IPS-15b (cell line): ENCODE data around the gene ECI1.

Source experiments
- H3K27me3 ChIP-seq: one replicate; pipeline ENCODE4 v1.6.1; 2013; ENCODE audit warnings: low read length; ENCODE audit not compliant: control insufficient read depth, insufficient read depth
- H3K36me3 ChIP-seq: one replicate; pipeline ENCODE4 v1.6.1; 2013; ENCODE audit warnings: low read length; ENCODE audit not compliant: control insufficient read depth, insufficient read depth
- H3K4me1 ChIP-seq: one replicate; pipeline ENCODE4 v1.6.1; 2013; ENCODE audit warnings: mild to moderate bottlenecking, low read length; ENCODE audit not compliant: control insufficient read depth, insufficient read depth
- H3K4me3 ChIP-seq: one replicate; pipeline ENCODE4 v1.5.1; 2013; ENCODE audit warnings: low read depth, low read length
- H3K9ac ChIP-seq: one replicate; pipeline ENCODE4 v1.6.1; 2013; ENCODE audit warnings: low read depth, mild to moderate bottlenecking, low read length
- H3K9me3 ChIP-seq: one replicate; pipeline ENCODE4 v1.6.1; 2013; ENCODE audit warnings: mild to moderate bottlenecking, low read length; ENCODE audit not compliant: control insufficient read depth, insufficient read depth

ECI1 gene

DNA sequence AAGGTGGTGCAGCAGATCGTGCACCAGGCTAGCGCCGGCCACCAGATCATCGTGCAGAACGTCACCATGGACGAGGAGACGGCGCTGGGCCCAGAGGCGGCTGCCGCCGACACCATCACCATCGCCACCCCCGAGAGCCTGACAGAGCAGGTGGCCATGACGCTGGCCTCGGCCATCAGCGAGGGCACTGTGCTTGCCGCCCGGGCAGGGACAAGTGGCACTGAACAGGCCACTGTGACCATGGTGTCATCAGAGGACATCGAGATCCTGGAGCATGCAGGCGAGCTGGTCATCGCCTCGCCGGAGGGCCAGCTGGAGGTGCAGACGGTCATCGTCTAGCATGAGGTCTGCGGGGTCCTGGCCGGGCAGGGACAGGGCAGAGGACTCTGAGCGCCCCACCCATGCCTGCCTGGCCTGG is 16.1 kb downstream of the ECI1 start:
- Histone ChIP-seq H3K27me3 (peaks cover 3% of the 10 kb centered on the region), H3K9me3 (no peaks in the 10 kb centered on the region), H3K4me3 (no peak overlapping the region), H3K4me1 (no peaks in the 10 kb centered on the region), H3K9ac (no peak overlapping the region), H3K36me3 (peaks cover 45% of the 10 kb centered on the region)

DNA sequence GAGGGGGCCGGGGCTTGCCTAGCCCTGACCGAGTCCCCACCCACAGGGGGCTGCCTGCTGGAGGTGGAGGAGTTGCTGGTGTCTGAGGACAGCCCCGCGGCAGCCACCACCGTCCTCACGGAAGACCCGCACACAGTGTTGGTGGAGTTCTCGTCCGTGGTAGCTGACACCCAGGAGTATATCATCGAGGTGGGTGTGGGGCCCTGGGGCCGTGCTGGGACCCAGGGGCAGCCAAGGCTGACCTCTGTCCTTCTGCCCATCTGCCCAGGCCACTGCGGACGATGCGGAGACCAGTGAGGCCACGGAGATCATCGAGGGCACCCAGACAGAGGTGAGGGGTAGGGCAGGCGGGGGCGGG is 16.6 kb downstream of the ECI1 start:
- no peak overlapping the region for H3K9ac ChIP-seq
- no peaks in the 10 kb centered on the region for H3K4me1 ChIP-seq
- peaks cover 48% of the 10 kb centered on the region for H3K36me3 ChIP-seq
- H3K27me3 ChIP-seq = peaks cover 3% of the 10 kb centered on the region
- no peaks in the 10 kb centered on the region for H3K9me3 ChIP-seq
- no peak overlapping the region for H3K4me3 ChIP-seq

DNA sequence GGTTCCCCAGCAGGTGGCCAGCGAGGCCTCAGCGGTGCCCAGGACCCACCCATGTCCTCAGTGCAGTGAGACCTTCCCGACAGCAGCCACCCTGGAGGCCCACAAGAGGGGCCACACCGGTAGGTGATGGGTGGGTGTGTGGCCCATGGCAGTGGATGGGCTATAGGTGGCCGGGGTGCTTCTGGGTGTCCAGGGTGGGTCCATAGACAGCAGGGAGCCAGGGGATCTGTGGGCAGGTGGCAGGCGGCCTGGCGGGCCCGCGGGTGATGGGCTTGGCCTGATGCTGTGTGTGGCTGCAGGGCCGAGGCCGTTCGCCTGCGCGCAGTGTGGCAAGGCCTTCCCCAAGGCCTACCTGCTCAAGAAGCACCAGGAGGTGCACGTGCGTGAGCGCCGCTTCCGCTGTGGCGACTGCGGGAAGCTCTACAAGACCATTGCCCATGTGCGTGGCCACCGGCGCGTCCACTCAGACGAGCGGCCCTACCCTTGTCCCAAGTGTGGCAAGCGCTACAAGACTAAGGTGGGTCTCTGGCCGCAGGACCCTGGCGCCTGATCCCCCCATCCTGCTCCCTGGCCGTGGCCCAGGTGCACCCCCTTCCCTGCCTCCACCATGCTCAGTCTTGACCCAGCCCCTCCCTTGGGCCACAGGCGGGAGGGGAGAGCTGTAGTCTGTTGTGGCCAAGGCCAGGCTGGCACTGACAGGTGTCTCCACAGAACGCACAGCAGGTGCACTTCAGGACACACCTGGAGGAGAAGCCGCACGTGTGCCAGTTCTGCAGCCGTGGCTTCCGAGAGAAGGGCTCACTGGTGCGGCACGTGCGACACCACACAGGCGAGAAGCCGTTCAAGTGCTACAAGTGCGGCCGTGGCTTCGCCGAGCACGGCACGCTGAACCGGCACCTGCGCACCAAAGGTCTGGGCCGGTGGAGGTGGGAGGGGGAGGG is 17.2 kb downstream of the ECI1 start:
- Histone ChIP-seq H3K4me1 (no peaks in the 10 kb centered on the region), H3K36me3 (peaks cover 55% of the 10 kb centered on the region), H3K4me3 (no peak overlapping the region), H3K9me3 (no peaks in the 10 kb centered on the region), H3K9ac (no peak overlapping the region), H3K27me3 (peaks cover 3% of the 10 kb centered on the region)

DNA sequence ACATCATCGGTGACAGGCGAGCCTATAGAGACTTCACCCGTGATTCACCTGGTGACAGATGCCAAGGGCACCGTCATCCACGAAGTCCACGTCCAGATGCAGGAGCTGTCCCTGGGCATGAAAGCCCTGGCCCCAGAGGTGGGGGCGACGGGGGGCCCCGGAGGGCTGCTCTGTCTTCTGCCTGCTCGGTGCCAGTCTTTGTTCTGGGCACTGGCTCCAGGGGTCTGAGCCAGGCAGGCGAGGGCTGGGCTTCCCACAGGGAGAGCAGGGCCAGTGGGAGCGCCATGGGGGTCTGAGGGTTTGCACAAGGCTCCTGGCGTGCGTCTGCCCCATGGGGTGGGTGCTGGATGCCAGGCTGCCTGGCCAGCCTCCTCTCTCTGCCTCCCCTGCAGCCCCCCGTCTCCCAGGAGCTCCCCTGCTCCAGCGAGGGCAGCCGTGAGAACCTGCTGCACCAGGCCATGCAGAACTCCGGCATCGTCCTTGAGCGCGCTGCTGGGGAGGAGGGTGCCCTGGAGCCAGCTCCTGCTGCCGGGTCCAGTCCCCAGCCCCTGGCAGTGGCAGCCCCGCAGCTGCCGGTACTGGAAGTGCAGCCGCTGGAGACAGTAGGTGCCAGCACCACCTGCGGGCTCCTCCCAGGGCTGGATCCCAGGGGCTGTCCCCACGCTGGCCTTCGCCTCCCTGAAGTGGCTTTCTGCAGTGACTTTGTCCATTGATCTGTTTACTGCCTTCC is 18.2 kb downstream of the ECI1 start:
- peaks cover 64% of the 10 kb centered on the region for H3K36me3 ChIP-seq
- peaks cover 3% of the 10 kb centered on the region for H3K27me3 ChIP-seq
- H3K9me3 ChIP-seq = no peaks in the 10 kb centered on the region
- H3K9ac ChIP-seq = no peak overlapping the region
- no peaks in the 10 kb centered on the region for H3K4me1 ChIP-seq
- no peak overlapping the region for H3K4me3 ChIP-seq

DNA sequence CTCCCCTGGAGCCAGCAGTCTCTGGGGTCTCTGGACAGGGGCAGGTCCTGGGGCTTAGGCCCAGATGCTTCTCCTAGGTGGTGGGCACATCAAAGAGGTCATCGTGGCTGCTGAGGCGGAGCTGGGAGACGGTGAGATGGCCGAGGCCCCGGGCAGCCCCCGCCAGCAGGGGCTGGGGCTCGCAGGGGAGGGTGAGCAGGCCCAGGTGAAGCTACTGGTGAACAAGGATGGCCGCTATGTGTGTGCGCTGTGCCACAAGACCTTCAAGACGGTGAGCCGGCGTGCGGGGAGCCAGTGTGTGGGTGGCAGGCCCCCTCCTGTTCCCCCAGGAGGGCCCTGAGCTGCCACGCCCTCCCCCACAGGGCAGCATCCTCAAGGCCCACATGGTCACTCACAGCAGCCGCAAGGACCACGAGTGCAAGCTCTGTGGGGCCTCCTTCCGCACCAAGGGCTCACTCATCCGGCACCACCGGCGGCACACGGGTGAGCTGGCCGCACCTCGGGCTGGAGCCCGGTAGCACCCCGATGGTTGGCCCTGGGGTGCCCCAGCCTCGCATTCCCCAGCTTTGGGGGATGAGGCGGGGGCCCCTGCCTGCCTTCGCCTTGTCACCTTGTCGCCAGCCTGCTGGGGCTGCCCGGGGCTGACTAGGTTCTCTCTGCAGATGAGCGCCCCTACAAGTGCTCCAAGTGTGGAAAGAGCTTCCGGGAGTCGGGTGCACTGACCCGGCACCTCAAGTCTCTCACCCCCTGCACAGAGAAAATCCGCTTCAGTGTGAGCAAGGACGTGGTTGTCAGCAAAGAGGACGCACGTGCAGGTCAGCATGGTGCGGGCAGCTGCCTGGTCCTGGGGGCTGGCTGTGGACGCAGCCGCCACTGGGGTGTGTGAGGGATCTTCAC is 19.0 kb downstream of the ECI1 start:
- H3K9me3 ChIP-seq = no peaks in the 10 kb centered on the region
- no peaks in the 10 kb centered on the region for H3K4me1 ChIP-seq
- no peak overlapping the region for H3K9ac ChIP-seq
- no peaks in the 10 kb centered on the region for H3K27me3 ChIP-seq
- no peak overlapping the region for H3K4me3 ChIP-seq
- H3K36me3 ChIP-seq = peaks cover 66% of the 10 kb centered on the region

- no peaks in the 10 kb centered on the region for H3K9me3 ChIP-seq
- no peaks in the 10 kb centered on the region for H3K4me1 ChIP-seq
- H3K27me3 ChIP-seq = no peaks in the 10 kb centered on the region
- H3K36me3 ChIP-seq = peaks cover 66% of the 10 kb centered on the region
- no peak overlapping the region for H3K9ac ChIP-seq
- H3K4me3 ChIP-seq = no peak overlapping the region
Observed at GRCh38 chr16:2231016-2231931, 20.1 kb downstream of the ECI1 start.

DNA sequence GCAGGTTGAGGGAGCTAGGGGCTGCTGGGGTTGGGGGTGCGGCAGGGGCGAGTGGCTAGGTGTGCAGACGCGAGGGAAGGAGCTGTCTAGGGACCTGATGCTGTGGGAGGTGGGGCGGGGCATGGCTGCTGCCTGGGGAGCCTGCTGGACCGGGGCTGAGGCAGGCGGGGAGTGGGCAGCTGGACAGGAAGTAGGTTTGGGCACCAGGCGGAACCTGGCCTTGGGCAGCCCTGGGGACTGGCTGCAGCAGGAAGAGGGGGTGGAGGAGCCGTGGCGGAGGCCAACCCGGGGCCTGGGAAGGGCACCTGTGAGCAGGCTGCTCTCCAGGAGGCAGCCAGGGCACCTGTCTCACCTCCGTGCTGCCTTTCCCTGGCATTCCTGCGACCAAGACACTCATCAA is 21.0 kb downstream of the ECI1 start:
- no peaks in the 10 kb centered on the region for H3K4me1 ChIP-seq
- H3K9ac ChIP-seq = no peak overlapping the region
- H3K9me3 ChIP-seq = no peaks in the 10 kb centered on the region
- H3K27me3 ChIP-seq = no peaks in the 10 kb centered on the region
- H3K4me3 ChIP-seq = no peak overlapping the region
- peaks cover 59% of the 10 kb centered on the region for H3K36me3 ChIP-seq

- Histone ChIP-seq H3K9me3 (no peaks in the 10 kb centered on the region), H3K27me3 (no peaks in the 10 kb centered on the region), H3K4me3 (no peak overlapping the region), H3K4me1 (no peaks in the 10 kb centered on the region), H3K36me3 (peaks cover 53% of the 10 kb centered on the region), H3K9ac (no peak overlapping the region)
Observed at GRCh38 chr16:2229632-2230250, 21.6 kb downstream of the ECI1 start.

DNA sequence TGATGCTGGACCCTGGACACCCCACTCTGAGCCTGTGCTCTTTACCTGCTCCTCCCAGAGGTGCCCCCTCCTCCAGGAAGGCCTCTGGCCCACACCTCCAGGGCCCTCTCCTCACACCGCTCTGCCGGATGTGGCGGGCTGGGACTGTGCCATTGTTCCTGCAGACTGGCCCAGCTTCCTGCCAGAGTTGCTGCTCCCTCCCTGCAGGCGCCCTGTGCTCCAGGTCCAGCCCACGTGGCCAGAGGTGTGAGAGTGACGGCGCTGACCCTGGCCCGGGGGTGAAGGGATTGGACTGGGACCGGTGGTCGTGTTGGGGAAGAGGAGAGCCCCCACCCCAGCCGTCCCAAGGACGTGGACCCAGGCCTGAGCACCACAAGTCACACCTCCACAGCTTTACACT is 22.3 kb downstream of the ECI1 start:
- H3K36me3 ChIP-seq = peaks cover 50% of the 10 kb centered on the region

GRCh38 chr16:2228161-2228824 is 23.1 kb downstream of the ECI1 start:
- Histone ChIP-seq H3K4me3 (no peak overlapping the region), H3K9ac (no peak overlapping the region), H3K27me3 (no peaks in the 10 kb centered on the region), H3K36me3 (peaks cover 46% of the 10 kb centered on the region), H3K4me1 (no peaks in the 10 kb centered on the region), H3K9me3 (no peaks in the 10 kb centered on the region)

More for the DNA sequence above, 22.3 kb downstream of the ECI1 start:
- Histone ChIP-seq H3K9me3 (no peaks in the 10 kb centered on the region), H3K4me3 (no peak overlapping the region), H3K9ac (no peak overlapping the region), H3K27me3 (no peaks in the 10 kb centered on the region), H3K4me1 (no peaks in the 10 kb centered on the region)
